CD4-positive, alpha-beta T cell (primary cell): Measurements from ENCODE around the gene SLC35C1. TPM values are rescaled to one million over a fixed set of nuclear protein-coding genes. Genes with fewer than 3 reads are reported as not detected.
"Not testable (repeated sequence)": the region's sequence is repeated elsewhere in the genome, so short reads cannot be mapped to it uniquely, and the experiment has no call there.

ENCODE experiments used
- ATAC-seq: fragments of 200-7000 bp; cut with Tn5 transposase; one replicate; pipeline ENCODE4 v1.10.0; 2022; ENCODE audit warnings: mild to moderate bottlenecking; ENCODE audit not compliant: poor library complexity
- CTCF ChIA-PET: fragments of 350-600 bp; sonication (Branson Sonifier 250); formaldehyde crosslinking; loops from one replicate; lab custom pipeline; 2021; ENCODE audit warnings: antibody characterized with exemption, inconsistent platforms; lab: Charles Lee
- POLR2A ChIA-PET: fragments of 350-600 bp; sonication (Branson Sonifier 250); formaldehyde crosslinking; loops from one replicate; lab custom pipeline; 2021; ENCODE audit warnings: antibody characterized with exemption, inconsistent platforms; lab: Charles Lee
- DNase-seq, 14 experiments: peaks; one replicate each; pipeline ENCODE4 v3.0.0-alpha.2; 2013 to 2020; ENCODE audit warnings: mixed read lengths in 2 of 14
- H3K27ac ChIP-seq, 2 donors: one replicate each; pipeline versions ENCODE4 v1.5.1 to v1.7.0; 2013; ENCODE audit warnings: low read length in 2 of 2, low read depth in 1 of 2, mild to moderate bottlenecking in 1 of 2
- H3K27me3 ChIP-seq, 2 experiments: 1 replicate in 1 of 2; 2 replicates in 1 of 2; pipeline versions ENCODE4 v1.6.1 to v1.7.0; 2013; ENCODE audit warnings: low read length in 2 of 2, control low read depth in 1 of 2, mild to moderate bottlenecking in 1 of 2, moderate library complexity in 1 of 2; ENCODE audit not compliant: insufficient read depth in 2 of 2, control insufficient read depth in 1 of 2
- H3K36me3 ChIP-seq: one replicate; pipeline ENCODE4 v1.6.1; 2013; ENCODE audit warnings: low read length, control low read depth; ENCODE audit not compliant: insufficient read depth
- H3K4me1 ChIP-seq: one replicate; pipeline ENCODE4 v1.6.1; 2013; ENCODE audit warnings: low read length, control low read depth; ENCODE audit not compliant: insufficient read depth
- H3K4me3 ChIP-seq: one replicate; pipeline ENCODE4 v1.5.1; 2013; ENCODE audit warnings: mild to moderate bottlenecking, low read length, moderate library complexity
- H3K9me3 ChIP-seq, 2 experiments: 1 replicate in 1 of 2; 2 replicates in 1 of 2; pipeline versions ENCODE4 v1.6.1 to v1.7.0; 2013; ENCODE audit warnings: low read length in 2 of 2, mild to moderate bottlenecking in 2 of 2, control low read depth in 1 of 2, moderate library complexity in 1 of 2; ENCODE audit not compliant: control insufficient read depth in 1 of 2, insufficient read depth in 1 of 2
- H3K27ac Mint-ChIP-seq: one replicate; pipeline ENCODE4 v1.8.0; 2020; ENCODE audit warnings: mixed read lengths
- H3K27me3 Mint-ChIP-seq: one replicate; pipeline ENCODE4 v1.8.0; 2021; ENCODE audit warnings: mixed read lengths
- H3K36me3 Mint-ChIP-seq: one replicate; pipeline ENCODE4 v1.8.0; 2021; ENCODE audit warnings: low read depth, mixed read lengths
- H3K4me1 Mint-ChIP-seq: one replicate; pipeline ENCODE4 v1.8.0; 2021; ENCODE audit warnings: low read depth, mixed read lengths
- H3K4me3 Mint-ChIP-seq: one replicate; pipeline ENCODE4 v1.8.0; 2020; ENCODE audit warnings: mild to moderate bottlenecking, mixed read lengths
- H3K9me3 Mint-ChIP-seq: one replicate; pipeline ENCODE4 v1.8.0; 2020; ENCODE audit warnings: mixed read lengths
- intact Hi-C, 2 experiments: fragments of 100-400 bp; cut with DNase I in 1 of 2; cut with micrococcal nuclease in 1 of 2; formaldehyde crosslinking; loops; one replicate each; pipeline versions ENCODE4 v1.15.1 to v1.9.0; 2023 to 2025; cut with DNase I, micrococcal nuclease
- total RNA-seq, 174 experiments: library from RNA in 2 of 174; stranded (reverse) in 2 of 174; gene quantifications; one replicate each; pipeline ENCODE4 v1.2.3 and lab custom pipeline; 2021 to 2026
- TF ChIP-seq, protein P1 (sequence below): fragments of 200-600 bp; IDR thresholded peaks from one replicate; pipeline ENCODE4 v1.8.0; 2022; ENCODE audit warnings: antibody characterized with exemption, mild to moderate bottlenecking

The SLC35C1 gene
- total RNA-seq, 2 experiments from 2014 or later: 4.4 to 4.9 TPM

DNA sequence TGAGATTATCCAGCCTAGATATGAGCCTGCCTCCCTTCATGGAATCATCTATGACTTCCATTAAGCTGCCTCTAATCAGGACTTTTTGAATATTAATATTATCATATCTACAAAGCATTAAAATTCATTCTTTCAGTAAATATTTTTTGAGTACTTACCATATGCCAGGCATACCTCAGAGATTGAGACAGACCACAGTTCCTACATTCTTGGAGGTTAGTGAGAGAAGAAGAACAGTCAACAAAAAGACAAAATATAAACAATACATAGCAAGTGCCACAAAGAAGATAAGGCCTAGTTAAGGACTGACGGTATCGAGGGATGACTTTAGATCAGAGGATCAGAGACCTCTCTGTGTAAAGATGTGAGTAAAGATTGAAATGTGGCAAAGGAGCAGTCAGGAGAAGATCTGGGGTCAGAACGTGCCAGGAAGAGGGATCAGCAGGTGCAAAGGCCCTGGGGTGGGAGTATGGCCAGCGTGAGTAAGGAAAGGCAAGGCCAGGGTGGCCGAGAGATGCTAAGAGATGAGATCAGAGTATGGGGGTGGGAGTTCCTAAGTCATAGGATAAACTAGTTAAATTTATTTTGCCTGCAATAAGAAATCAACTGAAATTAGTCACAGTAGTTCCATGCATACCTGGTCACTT lies 15.4 kb downstream of the SLC35C1 start:
- Histone ChIP-seq H3K9me3 (no peaks in the 10 kb centered on the region), H3K36me3 (no peaks in the 10 kb centered on the region), H3K27ac (no peak overlapping the region), H3K27me3 (no peaks in the 10 kb centered on the region), H3K4me1 (no peaks in the 10 kb centered on the region), H3K4me3 (no peak overlapping the region)
- intact Hi-C loops: no loop called here
- ChIA-PET POLR2A (no interaction called here), CTCF (interaction anchor here (0.8 kb wide), 1 partner anchor 49 kb away, joined by 3 read pairs; no protein-coding TSS in a partner anchor)
- TF ChIP-seq, protein P1, sequence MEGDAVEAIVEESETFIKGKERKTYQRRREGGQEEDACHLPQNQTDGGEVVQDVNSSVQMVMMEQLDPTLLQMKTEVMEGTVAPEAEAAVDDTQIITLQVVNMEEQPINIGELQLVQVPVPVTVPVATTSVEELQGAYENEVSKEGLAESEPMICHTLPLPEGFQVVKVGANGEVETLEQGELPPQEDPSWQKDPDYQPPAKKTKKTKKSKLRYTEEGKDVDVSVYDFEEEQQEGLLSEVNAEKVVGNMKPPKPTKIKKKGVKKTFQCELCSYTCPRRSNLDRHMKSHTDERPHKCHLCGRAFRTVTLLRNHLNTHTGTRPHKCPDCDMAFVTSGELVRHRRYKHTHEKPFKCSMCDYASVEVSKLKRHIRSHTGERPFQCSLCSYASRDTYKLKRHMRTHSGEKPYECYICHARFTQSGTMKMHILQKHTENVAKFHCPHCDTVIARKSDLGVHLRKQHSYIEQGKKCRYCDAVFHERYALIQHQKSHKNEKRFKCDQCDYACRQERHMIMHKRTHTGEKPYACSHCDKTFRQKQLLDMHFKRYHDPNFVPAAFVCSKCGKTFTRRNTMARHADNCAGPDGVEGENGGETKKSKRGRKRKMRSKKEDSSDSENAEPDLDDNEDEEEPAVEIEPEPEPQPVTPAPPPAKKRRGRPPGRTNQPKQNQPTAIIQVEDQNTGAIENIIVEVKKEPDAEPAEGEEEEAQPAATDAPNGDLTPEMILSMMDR: no peak
- Mint-ChIP-seq H3K27me3 (peaks cover 5% of the 10 kb centered on the region), H3K4me3 (no peak overlapping the region), H3K4me1 (no peaks in the 10 kb centered on the region), H3K36me3 (no peaks in the 10 kb centered on the region), H3K9me3 (no peaks in the 10 kb centered on the region), H3K27ac (no peak overlapping the region)
- DNase-seq (peak in 1 of 14 experiments; percentile 10), ATAC-seq (no peak)

DNA sequence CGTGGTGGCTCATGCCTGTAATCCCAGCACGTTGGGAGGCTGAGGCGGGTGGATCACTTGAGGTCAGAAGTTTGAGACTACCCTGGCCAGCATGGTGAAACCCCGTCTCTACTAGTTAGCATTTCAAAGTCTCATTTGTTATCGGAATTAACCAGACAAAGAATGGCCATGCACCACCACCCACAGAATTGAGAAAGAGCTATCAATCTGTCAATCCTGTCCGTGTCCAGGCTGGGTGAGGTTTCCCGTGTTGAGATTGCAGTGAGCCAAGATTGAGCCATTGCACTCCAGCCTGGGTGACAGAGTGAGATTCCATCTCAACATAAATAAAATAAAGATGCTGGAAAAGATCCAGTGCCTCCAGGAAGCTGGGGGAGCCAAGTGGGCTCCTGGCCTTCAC lies 21.5 kb downstream of the SLC35C1 start:
- CTCF ChIA-PET, H3K4me3 Mint-ChIP-seq, H3K9me3 Mint-ChIP-seq, H3K4me3 ChIP-seq, H3K36me3 Mint-ChIP-seq, H3K27ac Mint-ChIP-seq, H3K4me1 Mint-ChIP-seq, POLR2A ChIA-PET, ATAC-seq, intact Hi-C loops, H3K27ac ChIP-seq, H3K9me3 ChIP-seq, H3K36me3 ChIP-seq, H3K4me1 ChIP-seq: not testable (repeated sequence)
- H3K27me3 ChIP-seq: peaks cover 7 to 16% of the 10 kb centered on the region in 2 experiments
- H3K27me3 Mint-ChIP-seq: peaks cover 17% of the 10 kb centered on the region
- peak in 1 of 14 experiments; percentile 8 for DNase-seq

DNA sequence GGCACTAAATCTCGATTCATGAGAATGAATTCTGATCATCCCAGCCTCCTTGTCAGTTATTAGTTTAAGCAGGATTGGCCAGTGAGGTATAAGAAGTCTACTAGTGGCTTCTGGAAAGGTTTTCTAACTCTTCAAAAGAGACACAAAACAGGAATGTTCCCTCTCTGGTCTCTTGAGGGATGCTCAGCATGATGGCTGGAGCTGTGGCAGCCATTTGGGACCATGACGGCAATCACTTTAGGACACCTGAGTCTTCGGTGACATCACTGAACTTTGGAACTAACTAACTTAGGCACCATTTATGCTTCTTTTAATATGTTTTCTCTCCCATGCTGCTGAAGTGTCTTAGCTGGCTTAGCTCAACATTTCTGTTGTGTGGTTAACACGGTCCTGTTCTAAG lies 22.2 kb downstream of the SLC35C1 start:
- Histone ChIP-seq H3K4me1 (no peaks in the 10 kb centered on the region), H3K4me3 (no peak overlapping the region), H3K27ac (no peak overlapping the region), H3K9me3 (no peaks in the 10 kb centered on the region), H3K27me3 (peaks cover 7 to 16% of the 10 kb centered on the region in 2 experiments), H3K36me3 (no peaks in the 10 kb centered on the region)
- Mint-ChIP-seq H3K4me3 (no peak overlapping the region), H3K27ac (no peak overlapping the region), H3K27me3 (peaks cover 17% of the 10 kb centered on the region), H3K9me3 (no peaks in the 10 kb centered on the region), H3K36me3 (no peaks in the 10 kb centered on the region), H3K4me1 (no peaks in the 10 kb centered on the region)
- TF ChIP-seq, protein P1: no peak
- POLR2A ChIA-PET: no interaction called here
- ATAC-seq (no peak), DNase-seq (peak in 1 of 14 experiments; percentile 2)
- CTCF ChIA-PET: no interaction called here
- intact Hi-C loops: no loop called here

DNA sequence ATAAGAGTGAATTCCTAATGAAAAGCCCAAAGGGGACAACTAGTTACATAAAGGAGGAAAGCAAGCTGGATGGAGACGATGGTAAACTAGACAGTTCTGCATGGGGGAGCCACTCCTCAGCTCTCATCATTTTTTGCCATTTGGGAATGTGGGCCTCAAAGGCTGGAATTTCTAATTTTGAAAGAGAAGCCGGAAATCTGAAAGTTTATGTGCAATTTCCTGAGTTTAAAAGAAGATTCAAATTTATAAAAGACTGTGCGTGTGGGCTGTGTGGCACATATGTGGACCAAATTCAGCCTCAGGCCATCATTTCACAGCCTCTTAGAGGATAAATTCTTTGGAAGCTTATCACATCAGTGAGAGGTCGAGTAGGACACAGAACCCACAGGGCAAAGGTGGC lies 24.0 kb downstream of the SLC35C1 start:
- no peaks in the 10 kb centered on the region for H3K9me3 Mint-ChIP-seq
- DNase-seq (no peak), ATAC-seq (no peak)
- no peak overlapping the region for H3K4me3 Mint-ChIP-seq
- Histone ChIP-seq H3K36me3 (no peaks in the 10 kb centered on the region), H3K27me3 (peaks cover 7 to 16% of the 10 kb centered on the region in 2 experiments), H3K4me1 (peaks cover 5% of the 10 kb centered on the region), H3K27ac (no peak overlapping the region), H3K9me3 (no peaks in the 10 kb centered on the region), H3K4me3 (no peak overlapping the region)
- POLR2A ChIA-PET: no interaction called here
- H3K4me1 Mint-ChIP-seq: peaks cover 4% of the 10 kb centered on the region
- CTCF ChIA-PET: no interaction called here
- peaks cover 17% of the 10 kb centered on the region for H3K27me3 Mint-ChIP-seq
- no peaks in the 10 kb centered on the region for H3K36me3 Mint-ChIP-seq
- intact Hi-C loops: no loop called here
- H3K27ac Mint-ChIP-seq: no peak overlapping the region
- TF ChIP-seq, protein P1: no peak
